ENCODE measurements around the gene PEX7.

- TF ChIP-seq, protein P1, sequence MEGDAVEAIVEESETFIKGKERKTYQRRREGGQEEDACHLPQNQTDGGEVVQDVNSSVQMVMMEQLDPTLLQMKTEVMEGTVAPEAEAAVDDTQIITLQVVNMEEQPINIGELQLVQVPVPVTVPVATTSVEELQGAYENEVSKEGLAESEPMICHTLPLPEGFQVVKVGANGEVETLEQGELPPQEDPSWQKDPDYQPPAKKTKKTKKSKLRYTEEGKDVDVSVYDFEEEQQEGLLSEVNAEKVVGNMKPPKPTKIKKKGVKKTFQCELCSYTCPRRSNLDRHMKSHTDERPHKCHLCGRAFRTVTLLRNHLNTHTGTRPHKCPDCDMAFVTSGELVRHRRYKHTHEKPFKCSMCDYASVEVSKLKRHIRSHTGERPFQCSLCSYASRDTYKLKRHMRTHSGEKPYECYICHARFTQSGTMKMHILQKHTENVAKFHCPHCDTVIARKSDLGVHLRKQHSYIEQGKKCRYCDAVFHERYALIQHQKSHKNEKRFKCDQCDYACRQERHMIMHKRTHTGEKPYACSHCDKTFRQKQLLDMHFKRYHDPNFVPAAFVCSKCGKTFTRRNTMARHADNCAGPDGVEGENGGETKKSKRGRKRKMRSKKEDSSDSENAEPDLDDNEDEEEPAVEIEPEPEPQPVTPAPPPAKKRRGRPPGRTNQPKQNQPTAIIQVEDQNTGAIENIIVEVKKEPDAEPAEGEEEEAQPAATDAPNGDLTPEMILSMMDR (IDR thresholded peaks at IDR 0.05), result no peak
- TF ChIP-seq POLR2A (IDR thresholded peaks at IDR 0.05), result no peak
Measured at GRCh38 chr6:136955123-136955522, 132.7 kb downstream of the PEX7 start.

Data from vagina (tissue), 2 donors.